HCT116 (cell line): ENCODE measurements around the gene LDLR. TPM values are rescaled to one million over a fixed set of nuclear protein-coding genes. Genes with fewer than 3 reads are reported as not detected.

ENCODE experiments used
- ATAC-seq: fragments of 200-7000 bp; cut with Tn5 transposase; 2 replicates; pipeline ENCODE4 v1.9.1; 2020; ENCODE audit warnings: mild to moderate bottlenecking, moderate library complexity
- BruUV-seq: library from RNA; stranded (reverse); fragments of 400-500 nt; replicated peaks from 2 replicates; lab custom pipeline; 2021; lab: Mats Ljungman, UMichigan
- CTCF ChIA-PET: fragments of 300-600 bp; sonication (Branson Sonifier 250); formaldehyde crosslinking; loops from one replicate; lab custom pipeline; 2021; ENCODE audit warnings: antibody characterized with exemption; lab: Charles Lee
- POLR2A ChIA-PET: fragments of 300-600, 350-600 bp; sonication (Branson Sonifier 250); formaldehyde crosslinking; loops from one replicate; lab custom pipeline; 2021; ENCODE audit warnings: antibody characterized with exemption; lab: Charles Lee
- RAD21 ChIA-PET, 2 experiments: fragments of 300-600 bp; sonication (Branson Sonifier 250); formaldehyde crosslinking; loops; one replicate each; lab custom pipeline; 2023; ENCODE audit warnings: low total read pairs in 2 of 2; ENCODE audit not compliant: uncharacterized antibody in 2 of 2, unreplicated experiment in 2 of 2, low non-redundant PET in 1 of 2; lab: Charles Lee
- DNase-seq: peaks from one replicate; pipeline ENCODE4 v3.0.0-alpha.2; 2010; ENCODE audit warnings: low read depth, low spot score
- H2AFZ ChIP-seq: fragments of 200-600 bp; shearing (Covaris generic), sonication (generic); 2 replicates; pipeline ENCODE4 v1.6.1; 2017; ENCODE audit warnings: low read depth, mixed run types, mixed read lengths, antibody characterized with exemption, low read length; ENCODE audit not compliant: poor library complexity, severe bottlenecking
- H3K27ac ChIP-seq: 2 replicates; pipeline ENCODE4 v1.5.1; 2012; ENCODE audit warnings: low read depth, low read length
- H3K27me3 ChIP-seq: fragments of 200-600 bp; sonication (generic); 2 replicates; pipeline ENCODE4 v1.6.1; 2016; ENCODE audit warnings: mixed run types, low read length, mixed read lengths; ENCODE audit not compliant: insufficient read depth
- H3K36me3 ChIP-seq, 2 experiments: fragments of 200-500 bp in 1 of 2; fragments of 200-600 bp in 1 of 2; sonication (Bioruptor generic) in 1 of 2; sonication (generic) in 1 of 2; 2 replicates each; pipeline versions ENCODE4 v1.5.1 to v1.6.1; 2014 to 2016; ENCODE audit warnings: low read length in 2 of 2, inconsistent platforms in 1 of 2, mixed read lengths in 1 of 2, mixed run types in 1 of 2; ENCODE audit not compliant: insufficient read depth in 2 of 2, control insufficient read depth in 1 of 2
- H3K4me1 ChIP-seq, 2 experiments: fragments of 200-600 bp in 1 of 2; sonication (generic) in 1 of 2; 2 replicates each; pipeline versions ENCODE4 v1.5.1 to v1.6.1; 2012 to 2017; ENCODE audit warnings: low read length in 2 of 2, inconsistent platforms in 1 of 2, mild to moderate bottlenecking in 1 of 2, mixed read lengths in 1 of 2, mixed run types in 1 of 2, moderate library complexity in 1 of 2; ENCODE audit not compliant: insufficient read depth in 2 of 2, control insufficient read depth in 1 of 2
- H3K4me2 ChIP-seq: fragments of 200-600 bp; sonication (generic); 2 replicates; pipeline ENCODE4 v1.6.1; 2017; ENCODE audit warnings: mixed run types, low read length, mixed read lengths
- H3K4me3 ChIP-seq, 2 experiments: fragments of 200-600 bp in 1 of 2; sonication (generic) in 1 of 2; replicated peaks in 1 of 2; 2 replicates each; pipeline ENCODE4 v1.5.1; 2011 to 2016; ENCODE audit warnings: low read length in 2 of 2, control low read depth in 1 of 2, low read depth in 1 of 2, mild to moderate bottlenecking in 1 of 2, mixed read lengths in 1 of 2, mixed run types in 1 of 2
- H3K79me2 ChIP-seq: fragments of 200-600 bp; sonication (generic); 2 replicates; pipeline ENCODE4 v1.6.1; 2017; ENCODE audit warnings: mild to moderate bottlenecking, mixed run types, low read length, moderate library complexity, mixed read lengths; ENCODE audit not compliant: insufficient read depth
- H3K9ac ChIP-seq: fragments of 200-600 bp; sonication (generic); 2 replicates; pipeline ENCODE4 v1.6.1; 2016; ENCODE audit warnings: low read length, mixed read lengths
- H3K9me2 ChIP-seq: fragments of 200-600 bp; sonication (generic), shearing (Covaris generic); 2 replicates; pipeline ENCODE4 v1.6.1; 2017; ENCODE audit warnings: mixed run types, mild to moderate bottlenecking, moderate library complexity; ENCODE audit not compliant: insufficient read depth
- H3K9me3 ChIP-seq, 2 experiments: fragments of 200-500 bp in 1 of 2; fragments of 200-600 bp in 1 of 2; sonication (Bioruptor generic) in 1 of 2; sonication (generic) in 1 of 2; 2 replicates each; pipeline ENCODE4 v1.6.1; 2014 to 2017; ENCODE audit warnings: low read length in 2 of 2, mixed read lengths in 2 of 2, inconsistent platforms in 1 of 2, low read depth in 1 of 2, mild to moderate bottlenecking in 1 of 2, mixed run types in 1 of 2, moderate library complexity in 1 of 2; ENCODE audit not compliant: control insufficient read depth in 1 of 2, insufficient read depth in 1 of 2
- H4K20me1 ChIP-seq: fragments of 200-600 bp; sonication (generic), shearing (Covaris generic); 2 replicates; pipeline ENCODE4 v1.6.1; 2017; ENCODE audit warnings: mixed run types, mild to moderate bottlenecking, moderate library complexity; ENCODE audit not compliant: insufficient read depth
- ELF1 ChIP-seq: IDR thresholded peaks from 2 replicates; pipeline ENCODE4 v1.6.1; 2012; ENCODE audit warnings: low read depth, borderline replicate concordance
- EZH2 ChIP-seq: fragments of 200-600 bp; sonication (generic); IDR thresholded peaks from 2 replicates; pipeline ENCODE4 v1.6.1; 2017; ENCODE audit warnings: antibody characterized with exemption, mixed run types
- FOSL1 ChIP-seq: IDR thresholded peaks from 2 replicates; pipeline ENCODE4 v1.6.1; 2012; ENCODE audit warnings: low read depth
- RAD21 ChIP-seq: IDR thresholded peaks from 2 replicates; pipeline ENCODE4 v1.6.1; 2012; ENCODE audit warnings: low read depth, mild to moderate bottlenecking
- TCF7L2 ChIP-seq: IDR thresholded peaks from 2 replicates; pipeline ENCODE4 v1.7.0; 2011; ENCODE audit warnings: borderline replicate concordance, inconsistent platforms; ENCODE audit not compliant: insufficient read depth, insufficient read length; ENCODE audit errors: extremely low read depth
- YY1 ChIP-seq: IDR thresholded peaks from 2 replicates; pipeline ENCODE4 v1.6.1; 2011; ENCODE audit warnings: low read length, low read depth, moderate library complexity, mild to moderate bottlenecking; ENCODE audit not compliant: insufficient replicate concordance; ENCODE audit errors: extremely low read depth
- ZNF274 ChIP-seq: fragments of 200-500 bp; sonication (Bioruptor generic); IDR thresholded peaks from 2 replicates; pipeline ENCODE4 v1.6.1; 2014; ENCODE audit warnings: mild to moderate bottlenecking, low read depth, low read length, inconsistent platforms
- intact Hi-C: fragments of 100-400 bp; cut with micrococcal nuclease; formaldehyde crosslinking; loops from 2 replicates; pipeline ENCODE4 v1.10.0; 2022
- total RNA-seq: library from RNA; stranded (reverse); gene quantifications from one replicate; pipeline ENCODE4 v1.2.1, GENCODE V29; 2021; ENCODE audit not compliant: unreplicated experiment
- TF ChIP-seq, protein P1 (sequence below): IDR thresholded peaks from 2 replicates; pipeline ENCODE4 v1.6.1; 2012
- TF ChIP-seq, protein P2 (sequence below), 3 experiments: fragments of 200-600 bp in 1 of 3; sonication (generic) in 1 of 3; IDR thresholded peaks in 2 of 3; conservative IDR thresholded peaks in 1 of 3; 2 replicates each; pipeline ENCODE4 v1.5.1; 2012 to 2017; ENCODE audit warnings: low read depth in 2 of 3, low read length in 2 of 3, antibody characterized with exemption in 1 of 3, borderline replicate concordance in 1 of 3, control low read depth in 1 of 3, mild to moderate bottlenecking in 1 of 3, mixed read lengths in 1 of 3, mixed run types in 1 of 3, moderate library complexity in 1 of 3; ENCODE audit not compliant: insufficient read depth in 1 of 3
- TF ChIP-seq, protein P3 (sequence below): IDR thresholded peaks from 2 replicates; pipeline ENCODE4 v1.6.1; 2011; ENCODE audit warnings: mild to moderate bottlenecking, low read length, moderate library complexity; ENCODE audit not compliant: insufficient replicate concordance; ENCODE audit errors: extremely low read depth

The LDLR gene
- total RNA-seq, 1 experiment from 2014 or later: 92.4 TPM

DNA sequence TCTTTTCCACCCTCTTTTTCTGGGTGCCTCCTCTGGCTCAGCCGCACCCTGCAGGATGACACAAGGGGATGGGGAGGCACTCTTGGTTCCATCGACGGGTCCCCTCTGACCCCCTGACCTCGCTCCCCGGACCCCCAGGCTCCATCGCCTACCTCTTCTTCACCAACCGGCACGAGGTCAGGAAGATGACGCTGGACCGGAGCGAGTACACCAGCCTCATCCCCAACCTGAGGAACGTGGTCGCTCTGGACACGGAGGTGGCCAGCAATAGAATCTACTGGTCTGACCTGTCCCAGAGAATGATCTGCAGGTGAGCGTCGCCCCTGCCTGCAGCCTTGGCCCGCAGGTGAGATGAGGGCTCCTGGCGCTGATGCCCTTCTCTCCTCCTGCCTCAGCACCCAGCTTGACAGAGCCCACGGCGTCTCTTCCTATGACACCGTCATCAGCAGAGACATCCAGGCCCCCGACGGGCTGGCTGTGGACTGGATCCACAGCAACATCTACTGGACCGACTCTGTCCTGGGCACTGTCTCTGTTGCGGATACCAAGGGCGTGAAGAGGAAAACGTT, 24.0 kb downstream of the LDLR start:
- BruUV-seq: no TSS peak
- intact Hi-C loops: no loop called here
- POLR2A ChIA-PET: no interaction called here
- H4K20me1 ChIP-seq: no peaks in the 10 kb centered on the region; the same call in 1 of the 2 replicates
- H3K4me2 ChIP-seq: no peak overlapping the region
- no peak for ATAC-seq
- peaks cover 18% of the 10 kb centered on the region for H3K79me2 ChIP-seq
- H3K4me1 ChIP-seq: no peaks in the 10 kb centered on the region
- no peaks in the 10 kb centered on the region for H3K9me3 ChIP-seq
- H3K9ac ChIP-seq: no peak overlapping the region
- no peak overlapping the region for H2AFZ ChIP-seq
- H3K36me3 ChIP-seq: peaks cover 73% of the 10 kb centered on the region in 2 experiments
- H3K4me3 ChIP-seq: no peak overlapping the region
- no peak for DNase-seq
- H3K27ac ChIP-seq: no peak overlapping the region
- RAD21 ChIA-PET: no interaction called here
- CTCF ChIA-PET: no interaction called here
- TF ChIP-seq, protein P1, sequence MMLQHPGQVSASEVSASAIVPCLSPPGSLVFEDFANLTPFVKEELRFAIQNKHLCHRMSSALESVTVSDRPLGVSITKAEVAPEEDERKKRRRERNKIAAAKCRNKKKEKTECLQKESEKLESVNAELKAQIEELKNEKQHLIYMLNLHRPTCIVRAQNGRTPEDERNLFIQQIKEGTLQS: no peak
- TF ChIP-seq TCF7L2 (no peak), FOSL1 (no peak), ELF1 (no peak)
- TF ChIP-seq, protein P2, sequence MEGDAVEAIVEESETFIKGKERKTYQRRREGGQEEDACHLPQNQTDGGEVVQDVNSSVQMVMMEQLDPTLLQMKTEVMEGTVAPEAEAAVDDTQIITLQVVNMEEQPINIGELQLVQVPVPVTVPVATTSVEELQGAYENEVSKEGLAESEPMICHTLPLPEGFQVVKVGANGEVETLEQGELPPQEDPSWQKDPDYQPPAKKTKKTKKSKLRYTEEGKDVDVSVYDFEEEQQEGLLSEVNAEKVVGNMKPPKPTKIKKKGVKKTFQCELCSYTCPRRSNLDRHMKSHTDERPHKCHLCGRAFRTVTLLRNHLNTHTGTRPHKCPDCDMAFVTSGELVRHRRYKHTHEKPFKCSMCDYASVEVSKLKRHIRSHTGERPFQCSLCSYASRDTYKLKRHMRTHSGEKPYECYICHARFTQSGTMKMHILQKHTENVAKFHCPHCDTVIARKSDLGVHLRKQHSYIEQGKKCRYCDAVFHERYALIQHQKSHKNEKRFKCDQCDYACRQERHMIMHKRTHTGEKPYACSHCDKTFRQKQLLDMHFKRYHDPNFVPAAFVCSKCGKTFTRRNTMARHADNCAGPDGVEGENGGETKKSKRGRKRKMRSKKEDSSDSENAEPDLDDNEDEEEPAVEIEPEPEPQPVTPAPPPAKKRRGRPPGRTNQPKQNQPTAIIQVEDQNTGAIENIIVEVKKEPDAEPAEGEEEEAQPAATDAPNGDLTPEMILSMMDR (IDR thresholded peaks at IDR 0.05 in 2 of 3, conservative IDR thresholded peaks at IDR 0.05 in 1 of 3; ENCODE audit: borderline replicate concordance in 1 of 3, insufficient read depth in 1 of 3, low read depth in 2 of 3, low read length in 2 of 3): no peak
- no peaks in the 10 kb centered on the region for H3K27me3 ChIP-seq
- no peaks in the 10 kb centered on the region for H3K9me2 ChIP-seq

DNA sequence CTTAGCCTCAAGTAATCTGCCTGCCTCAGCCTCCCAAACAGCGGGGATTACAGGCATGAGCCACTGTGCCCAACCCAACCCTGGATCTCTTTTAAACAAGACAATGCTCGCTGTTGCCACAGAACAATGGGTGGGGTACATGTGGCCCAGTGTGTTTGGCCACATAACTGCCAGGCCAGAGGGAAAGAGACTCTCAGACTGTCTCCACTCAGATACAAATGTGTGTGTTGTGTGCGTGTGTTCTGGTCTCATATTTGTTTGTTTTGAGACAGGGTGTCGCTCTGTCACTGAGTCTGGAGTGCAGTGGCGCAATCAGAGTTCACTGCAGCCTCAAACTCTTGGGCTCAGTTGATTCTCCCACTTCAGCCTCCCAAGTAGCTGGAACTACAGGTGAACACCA, 25.8 kb downstream of the LDLR start:
- no peak for ATAC-seq
- intact Hi-C loops: no loop called here
- no peaks in the 10 kb centered on the region for H3K9me3 ChIP-seq
- ChIA-PET POLR2A (no interaction called here), RAD21 (no interaction called here), CTCF (no interaction called here)
- DNase-seq: no peak
- no peak overlapping the region for H3K27ac ChIP-seq
- H3K9ac ChIP-seq: no peak overlapping the region
- H3K4me2 ChIP-seq: no peak overlapping the region
- H3K27me3 ChIP-seq: no peaks in the 10 kb centered on the region
- no peaks in the 10 kb centered on the region for H3K4me1 ChIP-seq
- no peak overlapping the region for H3K4me3 ChIP-seq
- no peaks in the 10 kb centered on the region for H3K9me2 ChIP-seq
- H4K20me1 ChIP-seq: no peaks in the 10 kb centered on the region; the same call in 1 of the 2 replicates
- H3K79me2 ChIP-seq: peaks cover 13% of the 10 kb centered on the region; the same call in 1 of the 2 replicates
- H3K36me3 ChIP-seq: peaks cover 65 to 66% of the 10 kb centered on the region in 2 experiments
- no peak overlapping the region for H2AFZ ChIP-seq
- BruUV-seq: no TSS peak
- TF ChIP-seq ELF1: no peak
- no peak for TF ChIP-seq FOSL1
- TF ChIP-seq ZNF274: no peak
- TF ChIP-seq, protein P3, sequence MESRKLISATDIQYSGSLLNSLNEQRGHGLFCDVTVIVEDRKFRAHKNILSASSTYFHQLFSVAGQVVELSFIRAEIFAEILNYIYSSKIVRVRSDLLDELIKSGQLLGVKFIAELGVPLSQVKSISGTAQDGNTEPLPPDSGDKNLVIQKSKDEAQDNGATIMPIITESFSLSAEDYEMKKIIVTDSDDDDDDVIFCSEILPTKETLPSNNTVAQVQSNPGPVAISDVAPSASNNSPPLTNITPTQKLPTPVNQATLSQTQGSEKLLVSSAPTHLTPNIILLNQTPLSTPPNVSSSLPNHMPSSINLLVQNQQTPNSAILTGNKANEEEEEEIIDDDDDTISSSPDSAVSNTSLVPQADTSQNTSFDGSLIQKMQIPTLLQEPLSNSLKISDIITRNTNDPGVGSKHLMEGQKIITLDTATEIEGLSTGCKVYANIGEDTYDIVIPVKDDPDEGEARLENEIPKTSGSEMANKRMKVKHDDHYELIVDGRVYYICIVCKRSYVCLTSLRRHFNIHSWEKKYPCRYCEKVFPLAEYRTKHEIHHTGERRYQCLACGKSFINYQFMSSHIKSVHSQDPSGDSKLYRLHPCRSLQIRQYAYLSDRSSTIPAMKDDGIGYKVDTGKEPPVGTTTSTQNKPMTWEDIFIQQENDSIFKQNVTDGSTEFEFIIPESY: no peak
- no peak for TF ChIP-seq RAD21
- TF ChIP-seq YY1: no peak
- no peak for TF ChIP-seq EZH2
